ENCODE measurements around the gene OR8D2.

GRCh38 chr11:124327775-124328174, 7.8 kb upstream of the OR8D2 start:
- TF ChIP-seq CTCF (IDR thresholded peaks at IDR 0.05) (no peak), EP300 (IDR thresholded peaks at IDR 0.05) (no peak), POLR2A (IDR thresholded peaks at IDR 0.05) (no peak)
